Osteocyte (in vitro differentiated cells): Measurements from ENCODE around the gene TENT5A. TPM values are rescaled to one million over a fixed set of nuclear protein-coding genes. Genes with fewer than 3 reads are reported as not detected.
A peak's percentile ranks its signal among the peaks of the same experiment; 100 is the strongest.

Source experiments
- DNase-seq: peaks from one replicate; pipeline ENCODE4 v3.0.0; 2021; ENCODE audit warnings: mixed read lengths; ENCODE audit not compliant: unreplicated experiment; ENCODE audit errors: extremely low spot score
- H3K27ac Mint-ChIP-seq: one replicate; pipeline ENCODE4 v1.8.0; 2021; ENCODE audit warnings: mild to moderate bottlenecking, mixed read lengths; ENCODE audit not compliant: unreplicated experiment
- H3K27me3 Mint-ChIP-seq: one replicate; pipeline ENCODE4 v1.8.0; 2021; ENCODE audit warnings: mixed read lengths; ENCODE audit not compliant: unreplicated experiment
- H3K36me3 Mint-ChIP-seq: one replicate; pipeline ENCODE4 v1.8.0; 2021; ENCODE audit warnings: mixed read lengths; ENCODE audit not compliant: unreplicated experiment
- H3K4me1 Mint-ChIP-seq: one replicate; pipeline ENCODE4 v1.8.0; 2021; ENCODE audit warnings: mixed read lengths; ENCODE audit not compliant: unreplicated experiment
- H3K4me3 Mint-ChIP-seq: one replicate; pipeline ENCODE4 v1.8.0; 2021; ENCODE audit warnings: mild to moderate bottlenecking, moderate library complexity, mixed read lengths; ENCODE audit not compliant: unreplicated experiment
- H3K9me3 Mint-ChIP-seq: one replicate; pipeline ENCODE4 v1.8.0; 2021; ENCODE audit warnings: mixed read lengths; ENCODE audit not compliant: unreplicated experiment
- CTCF ChIP-seq: fragments of 200-600 bp; sonication (generic); IDR thresholded peaks from 2 replicates; pipeline ENCODE4 v1.5.0; 2021; ENCODE audit warnings: antibody characterized with exemption, mild to moderate bottlenecking, moderate library complexity
- total RNA-seq: library from RNA; stranded (reverse); gene quantifications from 2 replicates; pipeline ENCODE4 v1.2.1, GENCODE V29; 2021

TENT5A gene
- total RNA-seq, 1 donor from 2014 or later: 25.8 TPM

- H3K27me3 Mint-ChIP-seq: no peaks in the 10 kb centered on the region
- peaks cover 26% of the 10 kb centered on the region for H3K36me3 Mint-ChIP-seq
- DNase-seq: peak; percentile 96
- TF ChIP-seq CTCF: no peak
- peak overlapping the region; percentile 92 for H3K4me3 Mint-ChIP-seq
- peaks cover 44% of the 10 kb centered on the region for H3K4me1 Mint-ChIP-seq
- peak overlapping the region; percentile 99 for H3K27ac Mint-ChIP-seq
- H3K9me3 Mint-ChIP-seq: no peaks in the 10 kb centered on the region
Measured at GRCh38 chr6:81752921-81753710, 635 bp upstream of the TENT5A start.

GRCh38 chr6:81751388-81752083 lies 945 bp downstream of the TENT5A start:
- no peak for TF ChIP-seq CTCF
- Mint-ChIP-seq H3K4me1 (peaks cover 49% of the 10 kb centered on the region), H3K9me3 (no peaks in the 10 kb centered on the region), H3K27me3 (no peaks in the 10 kb centered on the region), H3K36me3 (peaks cover 35% of the 10 kb centered on the region), H3K27ac (peak overlapping the region; percentile 99), H3K4me3 (peak overlapping the region; percentile 92)
- peak; percentile 84 for DNase-seq

- DNase-seq: no peak
- Mint-ChIP-seq H3K9me3 (no peaks in the 10 kb centered on the region), H3K4me3 (peak overlapping the region; percentile 92), H3K27ac (peak overlapping the region; percentile 99), H3K27me3 (no peaks in the 10 kb centered on the region), H3K36me3 (peaks cover 42% of the 10 kb centered on the region), H3K4me1 (peaks cover 49% of the 10 kb centered on the region)
- TF ChIP-seq CTCF: no peak
Measured at GRCh38 chr6:81750681-81751387, 1.6 kb downstream of the TENT5A start.

- H3K36me3 Mint-ChIP-seq: peaks cover 49% of the 10 kb centered on the region
- peak overlapping the region; percentile 32 for H3K27ac Mint-ChIP-seq
- DNase-seq: no peak
- peaks cover 46% of the 10 kb centered on the region for H3K4me1 Mint-ChIP-seq
- no peaks in the 10 kb centered on the region for H3K9me3 Mint-ChIP-seq
- H3K27me3 Mint-ChIP-seq: no peaks in the 10 kb centered on the region
- TF ChIP-seq CTCF: no peak
- H3K4me3 Mint-ChIP-seq: peak overlapping the region; percentile 92
Measured at GRCh38 chr6:81750200-81750599, 2.3 kb downstream of the TENT5A start.
